Measurements from ENCODE around the gene ATXN7L3B. TPM values are rescaled to one million over a fixed set of nuclear protein-coding genes. Genes with fewer than 3 reads are reported as not detected.
A peak's percentile ranks its signal among the peaks of the same experiment; 100 is the strongest.

Gene ATXN7L3B
- total RNA-seq, 1 donor from 2014 or later, result 83.4 TPM

GRCh38 chr12:74538491-74539258 is 1.0 kb downstream of the ATXN7L3B start:
- Mint-ChIP-seq H3K9me3 (ENCODE audit: unreplicated experiment) (peaks cover 9% of the 10 kb centered on the region), H3K27me3 (ENCODE audit: unreplicated experiment) (peaks cover 7% of the 10 kb centered on the region), H3K4me3 (ENCODE audit: unreplicated experiment) (peak overlapping the region; percentile 97), H3K27ac (ENCODE audit: unreplicated experiment) (peak overlapping the region; percentile 97), H3K36me3 (ENCODE audit: unreplicated experiment) (no peaks in the 10 kb centered on the region), H3K4me1 (ENCODE audit: low read depth, unreplicated experiment) (peaks cover 29% of the 10 kb centered on the region)
- TF ChIP-seq, protein P1, sequence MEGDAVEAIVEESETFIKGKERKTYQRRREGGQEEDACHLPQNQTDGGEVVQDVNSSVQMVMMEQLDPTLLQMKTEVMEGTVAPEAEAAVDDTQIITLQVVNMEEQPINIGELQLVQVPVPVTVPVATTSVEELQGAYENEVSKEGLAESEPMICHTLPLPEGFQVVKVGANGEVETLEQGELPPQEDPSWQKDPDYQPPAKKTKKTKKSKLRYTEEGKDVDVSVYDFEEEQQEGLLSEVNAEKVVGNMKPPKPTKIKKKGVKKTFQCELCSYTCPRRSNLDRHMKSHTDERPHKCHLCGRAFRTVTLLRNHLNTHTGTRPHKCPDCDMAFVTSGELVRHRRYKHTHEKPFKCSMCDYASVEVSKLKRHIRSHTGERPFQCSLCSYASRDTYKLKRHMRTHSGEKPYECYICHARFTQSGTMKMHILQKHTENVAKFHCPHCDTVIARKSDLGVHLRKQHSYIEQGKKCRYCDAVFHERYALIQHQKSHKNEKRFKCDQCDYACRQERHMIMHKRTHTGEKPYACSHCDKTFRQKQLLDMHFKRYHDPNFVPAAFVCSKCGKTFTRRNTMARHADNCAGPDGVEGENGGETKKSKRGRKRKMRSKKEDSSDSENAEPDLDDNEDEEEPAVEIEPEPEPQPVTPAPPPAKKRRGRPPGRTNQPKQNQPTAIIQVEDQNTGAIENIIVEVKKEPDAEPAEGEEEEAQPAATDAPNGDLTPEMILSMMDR (IDR thresholded peaks at IDR 0.05; ENCODE audit: partially characterized antibody, unreplicated experiment), result no peak
- no peak for DNase-seq

DNA sequence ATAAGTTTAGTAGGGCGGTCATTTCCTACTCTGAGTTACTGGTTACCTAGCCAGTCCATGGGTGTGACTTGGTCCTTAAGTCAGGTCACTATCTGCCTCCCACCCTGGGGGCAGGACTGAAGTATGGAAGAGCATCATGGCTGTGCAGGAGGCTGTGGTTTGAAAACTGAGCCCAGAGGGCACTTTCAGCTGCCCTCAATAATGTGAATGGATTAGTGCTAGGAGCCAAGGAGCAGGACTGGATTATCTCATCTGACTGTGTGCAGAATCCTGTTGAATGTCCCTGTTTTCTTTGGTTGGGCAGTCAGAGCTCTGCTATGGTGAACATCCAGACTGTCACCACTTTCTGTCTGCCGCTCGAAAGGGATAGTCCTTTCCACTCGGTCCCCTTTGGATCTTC is 1.6 kb downstream of the ATXN7L3B start:
- H3K27ac Mint-ChIP-seq (ENCODE audit: unreplicated experiment), result peak overlapping the region; percentile 97
- H3K4me3 Mint-ChIP-seq (ENCODE audit: unreplicated experiment), result peak overlapping the region; percentile 97
- TF ChIP-seq, protein P1 (IDR thresholded peaks at IDR 0.05; ENCODE audit: partially characterized antibody, unreplicated experiment), result no peak
- DNase-seq, result no peak
- H3K4me1 Mint-ChIP-seq (ENCODE audit: low read depth, unreplicated experiment), result peaks cover 29% of the 10 kb centered on the region
- H3K36me3 Mint-ChIP-seq (ENCODE audit: unreplicated experiment), result no peaks in the 10 kb centered on the region
- H3K27me3 Mint-ChIP-seq (ENCODE audit: unreplicated experiment), result peaks cover 7% of the 10 kb centered on the region
- H3K9me3 Mint-ChIP-seq (ENCODE audit: unreplicated experiment), result peaks cover 9% of the 10 kb centered on the region

- Mint-ChIP-seq H3K4me3 (ENCODE audit: unreplicated experiment) (peak overlapping the region; percentile 97), H3K36me3 (ENCODE audit: unreplicated experiment) (no peaks in the 10 kb centered on the region), H3K9me3 (ENCODE audit: unreplicated experiment) (peaks cover 9% of the 10 kb centered on the region), H3K4me1 (ENCODE audit: low read depth, unreplicated experiment) (peaks cover 29% of the 10 kb centered on the region), H3K27ac (ENCODE audit: unreplicated experiment) (peak overlapping the region; percentile 97), H3K27me3 (ENCODE audit: unreplicated experiment) (peaks cover 7% of the 10 kb centered on the region)
- DNase-seq, result peak; percentile 21
- TF ChIP-seq, protein P1 (IDR thresholded peaks at IDR 0.05; ENCODE audit: partially characterized antibody, unreplicated experiment), result no peak
Observed at GRCh38 chr12:74539765-74540526, 2.3 kb downstream of the ATXN7L3B start.

- TF ChIP-seq, protein P1 (IDR thresholded peaks at IDR 0.05; ENCODE audit: partially characterized antibody, unreplicated experiment), result no peak
- no peak for DNase-seq
- H3K9me3 Mint-ChIP-seq (ENCODE audit: unreplicated experiment), result peaks cover 9% of the 10 kb centered on the region
- peaks cover 7% of the 10 kb centered on the region for H3K27me3 Mint-ChIP-seq (ENCODE audit: unreplicated experiment)
- H3K4me1 Mint-ChIP-seq (ENCODE audit: low read depth, unreplicated experiment), result peaks cover 29% of the 10 kb centered on the region
- H3K4me3 Mint-ChIP-seq (ENCODE audit: unreplicated experiment), result peak overlapping the region; percentile 97
- no peaks in the 10 kb centered on the region for H3K36me3 Mint-ChIP-seq (ENCODE audit: unreplicated experiment)
- peak overlapping the region; percentile 97 for H3K27ac Mint-ChIP-seq (ENCODE audit: unreplicated experiment)
Observed at GRCh38 chr12:74541074-74541473, 3.4 kb downstream of the ATXN7L3B start.

- H3K9me3 Mint-ChIP-seq (ENCODE audit: unreplicated experiment), result no peaks in the 10 kb centered on the region
- H3K4me1 Mint-ChIP-seq (ENCODE audit: low read depth, unreplicated experiment), result peaks cover 2% of the 10 kb centered on the region
- DNase-seq, result no peak
- H3K27ac Mint-ChIP-seq (ENCODE audit: unreplicated experiment), result no peak overlapping the region
- TF ChIP-seq, protein P1 (IDR thresholded peaks at IDR 0.05; ENCODE audit: partially characterized antibody, unreplicated experiment), result no peak
- H3K36me3 Mint-ChIP-seq (ENCODE audit: unreplicated experiment), result no peaks in the 10 kb centered on the region
- no peak overlapping the region for H3K4me3 Mint-ChIP-seq (ENCODE audit: unreplicated experiment)
- H3K27me3 Mint-ChIP-seq (ENCODE audit: unreplicated experiment), result peaks cover 1% of the 10 kb centered on the region
Observed at GRCh38 chr12:74547249-74547648, 9.6 kb downstream of the ATXN7L3B start.

Measured in glutamatergic neuron (in vitro differentiated cells).